Measurements from ENCODE around the gene SPECC1L. TPM values are rescaled to one million over a fixed set of nuclear protein-coding genes. Genes with fewer than 3 reads are reported as not detected.

SPECC1L gene
- polyA plus RNA-seq, 2 donors = 11.0 to 11.4 TPM

- Histone ChIP-seq H3K4me1 (ENCODE audit: control insufficient read depth in 2 of 2, insufficient read depth in 2 of 2, low read length in 1 of 2) (peaks cover 0 to 3% of the 10 kb centered on the region in 2 donors), H3K36me3 (ENCODE audit: control insufficient read depth in 2 of 2, insufficient read depth in 2 of 2, low read length in 1 of 2) (peaks cover 0 to 6% of the 10 kb centered on the region in 2 donors), H3K27ac (ENCODE audit: low read depth in 2 of 2, low read length in 1 of 2) (no peak overlapping the region), H3K4me3 (ENCODE audit: low read depth in 1 of 2, low read length in 2 of 2) (no peak overlapping the region), H3K27me3 (ENCODE audit: control insufficient read depth in 1 of 2, insufficient read depth in 2 of 2, low read length in 2 of 2) (no peaks in the 10 kb centered on the region), H3K9me3 (ENCODE audit: control insufficient read depth in 2 of 2, insufficient read depth in 1 of 2, low read depth in 1 of 2, low read length in 1 of 2) (no peaks in the 10 kb centered on the region)
- WGBS, 2 donors = 75 to 81% methylated on average over 11 of the region's 11 CpGs
Measured at GRCh38 chr22:24445481-24446259, 175.0 kb downstream of the SPECC1L start.

GRCh38 chr22:24446260-24446611 is 175.6 kb downstream of the SPECC1L start:
- peaks cover 0 to under 1% of the 10 kb centered on the region in 2 donors for H3K36me3 ChIP-seq (ENCODE audit: control insufficient read depth in 2 of 2, insufficient read depth in 2 of 2, low read length in 1 of 2)
- no peak overlapping the region for H3K27ac ChIP-seq (ENCODE audit: low read depth in 2 of 2, low read length in 1 of 2)
- no peaks in the 10 kb centered on the region for H3K9me3 ChIP-seq (ENCODE audit: control insufficient read depth in 2 of 2, insufficient read depth in 1 of 2, low read depth in 1 of 2, low read length in 1 of 2)
- 90 to 97% methylated on average over 3 of the region's 3 CpGs for WGBS, 2 donors
- no peaks in the 10 kb centered on the region for H3K4me1 ChIP-seq (ENCODE audit: control insufficient read depth in 2 of 2, insufficient read depth in 2 of 2, low read length in 1 of 2)
- H3K27me3 ChIP-seq (ENCODE audit: control insufficient read depth in 1 of 2, insufficient read depth in 2 of 2, low read length in 2 of 2) = no peaks in the 10 kb centered on the region
- no peak overlapping the region for H3K4me3 ChIP-seq (ENCODE audit: low read depth in 1 of 2, low read length in 2 of 2)

GRCh38 chr22:24450610-24451009 is 180.0 kb downstream of the SPECC1L start:
- Histone ChIP-seq H3K27ac (ENCODE audit: low read depth in 2 of 2, low read length in 1 of 2) (no peak overlapping the region), H3K9me3 (ENCODE audit: control insufficient read depth in 2 of 2, insufficient read depth in 1 of 2, low read depth in 1 of 2, low read length in 1 of 2) (no peaks in the 10 kb centered on the region)
- WGBS, 2 donors = 64 to 90% methylated on average over 1 of the region's 1 CpG

GRCh38 chr22:24451162-24451561 is 180.5 kb downstream of the SPECC1L start:
- H3K9me3 ChIP-seq (ENCODE audit: control insufficient read depth in 2 of 2, insufficient read depth in 1 of 2, low read depth in 1 of 2, low read length in 1 of 2) = no peaks in the 10 kb centered on the region
- H3K36me3 ChIP-seq (ENCODE audit: control insufficient read depth in 2 of 2, insufficient read depth in 2 of 2, low read length in 1 of 2) = no peaks in the 10 kb centered on the region
- H3K4me1 ChIP-seq (ENCODE audit: control insufficient read depth in 2 of 2, insufficient read depth in 2 of 2, low read length in 1 of 2) = no peaks in the 10 kb centered on the region
- H3K4me3 ChIP-seq (ENCODE audit: low read depth in 1 of 2, low read length in 2 of 2) = no peak overlapping the region
- H3K27ac ChIP-seq (ENCODE audit: low read depth in 2 of 2, low read length in 1 of 2) = no peak overlapping the region
- H3K27me3 ChIP-seq (ENCODE audit: control insufficient read depth in 1 of 2, insufficient read depth in 2 of 2, low read length in 2 of 2) = no peaks in the 10 kb centered on the region

More at GRCh38 chr22:24450610-24451009, 180.0 kb downstream of the SPECC1L start:
- Histone ChIP-seq H3K27me3 (ENCODE audit: control insufficient read depth in 1 of 2, insufficient read depth in 2 of 2, low read length in 2 of 2) (no peaks in the 10 kb centered on the region), H3K4me1 (ENCODE audit: control insufficient read depth in 2 of 2, insufficient read depth in 2 of 2, low read length in 1 of 2) (no peaks in the 10 kb centered on the region), H3K4me3 (ENCODE audit: low read depth in 1 of 2, low read length in 2 of 2) (no peak overlapping the region), H3K36me3 (ENCODE audit: control insufficient read depth in 2 of 2, insufficient read depth in 2 of 2, low read length in 1 of 2) (no peaks in the 10 kb centered on the region)

GRCh38 chr22:24453853-24454252 is 183.2 kb downstream of the SPECC1L start:
- Histone ChIP-seq H3K4me3 (ENCODE audit: low read depth in 1 of 2, low read length in 2 of 2) (no peak overlapping the region), H3K4me1 (ENCODE audit: control insufficient read depth in 2 of 2, insufficient read depth in 2 of 2, low read length in 1 of 2) (no peaks in the 10 kb centered on the region), H3K36me3 (ENCODE audit: control insufficient read depth in 2 of 2, insufficient read depth in 2 of 2, low read length in 1 of 2) (no peaks in the 10 kb centered on the region), H3K27me3 (ENCODE audit: control insufficient read depth in 1 of 2, insufficient read depth in 2 of 2, low read length in 2 of 2) (no peaks in the 10 kb centered on the region), H3K9me3 (ENCODE audit: control insufficient read depth in 2 of 2, insufficient read depth in 1 of 2, low read depth in 1 of 2, low read length in 1 of 2) (no peaks in the 10 kb centered on the region), H3K27ac (ENCODE audit: low read depth in 2 of 2, low read length in 1 of 2) (no peak overlapping the region)
- WGBS, 2 donors = 84 to 89% methylated on average over 1 of the region's 1 CpG

- Histone ChIP-seq H3K4me1 (ENCODE audit: control insufficient read depth in 2 of 2, insufficient read depth in 2 of 2, low read length in 1 of 2) (no peaks in the 10 kb centered on the region), H3K27ac (ENCODE audit: low read depth in 2 of 2, low read length in 1 of 2) (no peak overlapping the region), H3K27me3 (ENCODE audit: control insufficient read depth in 1 of 2, insufficient read depth in 2 of 2, low read length in 2 of 2) (no peaks in the 10 kb centered on the region), H3K36me3 (ENCODE audit: control insufficient read depth in 2 of 2, insufficient read depth in 2 of 2, low read length in 1 of 2) (no peaks in the 10 kb centered on the region), H3K9me3 (ENCODE audit: control insufficient read depth in 2 of 2, insufficient read depth in 1 of 2, low read depth in 1 of 2, low read length in 1 of 2) (no peaks in the 10 kb centered on the region), H3K4me3 (ENCODE audit: low read depth in 1 of 2, low read length in 2 of 2) (no peak overlapping the region)
- WGBS, 2 donors = 80% methylated on average over 4 of the region's 4 CpGs
Measured at GRCh38 chr22:24455039-24455438, 184.4 kb downstream of the SPECC1L start.

GRCh38 chr22:24455751-24456426 is 185.3 kb downstream of the SPECC1L start:
- H3K4me3 ChIP-seq (ENCODE audit: low read depth in 1 of 2, low read length in 2 of 2) = no peak overlapping the region
- no peaks in the 10 kb centered on the region for H3K27me3 ChIP-seq (ENCODE audit: control insufficient read depth in 1 of 2, insufficient read depth in 2 of 2, low read length in 2 of 2)
- no peaks in the 10 kb centered on the region for H3K36me3 ChIP-seq (ENCODE audit: control insufficient read depth in 2 of 2, insufficient read depth in 2 of 2, low read length in 1 of 2)
- 57 to 62% methylated on average over 9 of the region's 9 CpGs for WGBS, 2 donors
- no peaks in the 10 kb centered on the region for H3K4me1 ChIP-seq (ENCODE audit: control insufficient read depth in 2 of 2, insufficient read depth in 2 of 2, low read length in 1 of 2)
- no peaks in the 10 kb centered on the region for H3K9me3 ChIP-seq (ENCODE audit: control insufficient read depth in 2 of 2, insufficient read depth in 1 of 2, low read depth in 1 of 2, low read length in 1 of 2)
- no peak overlapping the region for H3K27ac ChIP-seq (ENCODE audit: low read depth in 2 of 2, low read length in 1 of 2)

- no peak overlapping the region for H3K27ac ChIP-seq (ENCODE audit: low read depth in 2 of 2, low read length in 1 of 2)
- no peaks in the 10 kb centered on the region for H3K36me3 ChIP-seq (ENCODE audit: control insufficient read depth in 2 of 2, insufficient read depth in 2 of 2, low read length in 1 of 2)
- WGBS, 2 donors = 93 to 95% methylated on average over 3 of the region's 3 CpGs
- no peaks in the 10 kb centered on the region for H3K27me3 ChIP-seq (ENCODE audit: control insufficient read depth in 1 of 2, insufficient read depth in 2 of 2, low read length in 2 of 2)
- H3K4me1 ChIP-seq (ENCODE audit: control insufficient read depth in 2 of 2, insufficient read depth in 2 of 2, low read length in 1 of 2) = no peaks in the 10 kb centered on the region
- no peak overlapping the region for H3K4me3 ChIP-seq (ENCODE audit: low read depth in 1 of 2, low read length in 2 of 2)
- no peaks in the 10 kb centered on the region for H3K9me3 ChIP-seq (ENCODE audit: control insufficient read depth in 2 of 2, insufficient read depth in 1 of 2, low read depth in 1 of 2, low read length in 1 of 2)
Measured at GRCh38 chr22:24457894-24458420, 187.3 kb downstream of the SPECC1L start.

GRCh38 chr22:24459911-24460310 is 189.3 kb downstream of the SPECC1L start:
- H3K9me3 ChIP-seq (ENCODE audit: control insufficient read depth in 2 of 2, insufficient read depth in 1 of 2, low read depth in 1 of 2, low read length in 1 of 2) = no peaks in the 10 kb centered on the region
- H3K27me3 ChIP-seq (ENCODE audit: control insufficient read depth in 1 of 2, insufficient read depth in 2 of 2, low read length in 2 of 2) = no peaks in the 10 kb centered on the region
- no peaks in the 10 kb centered on the region for H3K36me3 ChIP-seq (ENCODE audit: control insufficient read depth in 2 of 2, insufficient read depth in 2 of 2, low read length in 1 of 2)
- WGBS, 2 donors = 76 to 86% methylated on average over 1 of the region's 1 CpG
- H3K4me1 ChIP-seq (ENCODE audit: control insufficient read depth in 2 of 2, insufficient read depth in 2 of 2, low read length in 1 of 2) = no peaks in the 10 kb centered on the region
- H3K27ac ChIP-seq (ENCODE audit: low read depth in 2 of 2, low read length in 1 of 2) = no peak overlapping the region
- no peak overlapping the region for H3K4me3 ChIP-seq (ENCODE audit: low read depth in 1 of 2, low read length in 2 of 2)
